ENCODE results near the gene GNB4.

GNB4 gene

DNA sequence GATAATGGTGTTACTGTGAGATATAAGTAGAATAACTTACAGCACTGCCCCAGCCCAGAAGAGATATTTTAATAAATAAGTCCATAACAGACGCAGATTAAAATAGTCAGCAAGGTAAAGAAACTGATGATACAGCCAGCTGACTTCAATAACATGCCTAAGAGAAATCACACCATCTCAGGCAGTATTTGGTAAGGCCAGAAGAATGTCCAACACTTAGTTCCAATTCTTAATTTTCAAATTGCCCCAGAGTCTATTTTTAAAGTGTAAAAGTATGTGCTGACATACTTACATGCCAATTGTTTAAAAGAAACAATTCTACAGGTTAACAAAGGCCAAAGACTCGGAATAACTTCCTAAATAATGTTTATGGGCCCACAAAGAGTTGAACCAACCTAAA is 1.6 kb downstream of the GNB4 start:
- TF ChIP-seq CTCF (IDR thresholded peaks at IDR 0.05; ENCODE audit: low read depth, low read length, missing control alignments), result no peak
- in situ Hi-C loops (cut with HindIII; ENCODE audit: low sequenced_read_pairs), result no loop called here
- peak overlapping the region; percentile 89 for H3K4me3 ChIP-seq (ENCODE audit: low read depth, low read length)
- no peak for DNase-seq (ENCODE audit: low read depth)

GRCh38 chr3:179447251-179447650 is 4.0 kb downstream of the GNB4 start:
- in situ Hi-C loops (cut with HindIII; ENCODE audit: low sequenced_read_pairs), result no loop called here
- no peak for TF ChIP-seq CTCF (IDR thresholded peaks at IDR 0.05; ENCODE audit: low read depth, low read length, missing control alignments)
- no peak overlapping the region for H3K4me3 ChIP-seq (ENCODE audit: low read depth, low read length)
- DNase-seq (ENCODE audit: low read depth), result no peak

DNA sequence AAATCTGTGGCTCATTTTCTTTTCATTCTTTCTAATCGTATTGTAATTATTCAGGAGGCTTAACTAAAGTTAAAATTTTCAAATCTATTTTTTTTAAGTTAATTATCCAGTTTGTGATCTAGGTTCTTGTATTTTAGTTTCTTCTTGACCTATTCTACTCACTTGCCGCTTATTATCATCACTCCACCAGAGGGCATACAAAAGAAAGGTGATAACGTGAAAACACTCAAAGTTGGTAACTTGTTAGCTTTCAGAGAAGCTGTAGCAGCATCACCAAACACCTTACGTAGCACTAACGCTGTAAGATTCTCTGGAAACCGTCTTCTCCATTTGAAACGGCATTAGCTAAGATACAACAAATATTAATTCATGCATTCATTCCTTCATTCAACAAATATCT is 4.8 kb downstream of the GNB4 start:
- peak; percentile 31 for TF ChIP-seq CTCF (IDR thresholded peaks at IDR 0.05; ENCODE audit: low read depth, low read length, missing control alignments)
- no peak overlapping the region for H3K4me3 ChIP-seq (ENCODE audit: low read depth, low read length)
- no peak for DNase-seq (ENCODE audit: low read depth)
- in situ Hi-C loops (cut with HindIII; ENCODE audit: low sequenced_read_pairs), result no loop called here

DNA sequence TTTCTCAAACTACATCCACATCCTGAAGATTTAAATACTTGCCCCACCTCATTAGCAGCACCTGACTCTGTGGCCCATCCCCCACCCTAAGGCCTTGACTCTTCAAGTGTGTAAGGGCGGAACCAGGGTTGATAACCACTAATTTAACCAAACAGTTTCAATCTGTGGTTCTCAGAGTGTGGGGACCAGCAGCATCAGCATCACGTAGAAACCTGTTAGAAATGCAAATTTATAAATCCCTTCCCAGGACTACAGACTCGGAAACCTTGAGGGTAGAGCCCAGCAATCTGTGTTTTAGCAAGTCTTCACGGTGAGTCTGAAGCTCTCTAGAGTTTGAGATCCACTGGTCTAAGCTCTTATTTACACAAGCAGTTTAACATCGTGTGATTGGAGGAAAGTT is 12.4 kb downstream of the GNB4 start:
- no peak overlapping the region for H3K4me3 ChIP-seq (ENCODE audit: low read depth, low read length)
- DNase-seq (ENCODE audit: low read depth), result no peak
- in situ Hi-C loops (cut with HindIII; ENCODE audit: low sequenced_read_pairs), result no loop called here
- TF ChIP-seq CTCF (IDR thresholded peaks at IDR 0.05; ENCODE audit: low read depth, low read length, missing control alignments), result no peak

DNA sequence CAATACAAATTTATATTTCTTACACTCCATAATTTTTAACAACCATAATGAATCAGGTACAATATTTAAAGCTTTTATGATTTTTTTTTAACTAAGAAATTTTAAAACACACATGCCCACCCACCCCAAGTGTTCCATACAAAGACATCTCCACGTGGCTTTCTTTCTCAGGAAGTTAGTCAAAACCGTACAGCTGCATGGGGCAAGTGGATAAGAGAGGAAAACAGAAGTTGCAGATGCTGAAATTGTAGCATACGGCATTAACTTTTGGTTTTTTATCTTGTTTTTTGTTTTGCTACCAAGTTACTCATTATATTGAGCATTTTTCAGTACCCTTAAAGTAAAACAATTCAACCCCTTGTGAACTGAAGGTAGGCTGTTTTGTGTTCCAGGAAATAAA is 14.8 kb downstream of the GNB4 start:
- H3K4me3 ChIP-seq (ENCODE audit: low read depth, low read length), result no peak overlapping the region
- no peak for TF ChIP-seq CTCF (IDR thresholded peaks at IDR 0.05; ENCODE audit: low read depth, low read length, missing control alignments)
- DNase-seq (ENCODE audit: low read depth), result no peak
- in situ Hi-C loops (cut with HindIII; ENCODE audit: low sequenced_read_pairs), result no loop called here

DNA sequence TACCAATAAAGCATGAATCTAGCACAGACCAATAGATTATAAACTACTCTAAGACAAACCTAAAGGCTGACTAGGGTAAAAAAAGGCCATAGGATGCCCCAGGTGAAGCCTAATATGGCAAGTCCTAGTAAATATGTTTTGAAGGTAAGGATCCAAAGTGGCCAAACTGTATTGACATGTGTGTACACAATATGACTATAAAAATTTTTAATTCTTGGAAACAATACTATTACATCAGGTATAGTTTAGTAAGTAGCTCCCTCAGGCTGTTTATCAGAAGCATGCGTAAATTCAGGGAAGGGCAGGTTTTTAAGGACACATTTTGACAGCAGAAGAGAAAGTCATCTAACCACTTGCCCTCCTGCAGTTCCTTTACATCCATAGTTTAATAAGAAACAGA is 18.8 kb downstream of the GNB4 start:
- no peak overlapping the region for H3K4me3 ChIP-seq (ENCODE audit: low read depth, low read length)
- no peak for DNase-seq (ENCODE audit: low read depth)
- TF ChIP-seq CTCF (IDR thresholded peaks at IDR 0.05; ENCODE audit: low read depth, low read length, missing control alignments), result no peak
- in situ Hi-C loops (cut with HindIII; ENCODE audit: low sequenced_read_pairs), result no loop called here

DNA sequence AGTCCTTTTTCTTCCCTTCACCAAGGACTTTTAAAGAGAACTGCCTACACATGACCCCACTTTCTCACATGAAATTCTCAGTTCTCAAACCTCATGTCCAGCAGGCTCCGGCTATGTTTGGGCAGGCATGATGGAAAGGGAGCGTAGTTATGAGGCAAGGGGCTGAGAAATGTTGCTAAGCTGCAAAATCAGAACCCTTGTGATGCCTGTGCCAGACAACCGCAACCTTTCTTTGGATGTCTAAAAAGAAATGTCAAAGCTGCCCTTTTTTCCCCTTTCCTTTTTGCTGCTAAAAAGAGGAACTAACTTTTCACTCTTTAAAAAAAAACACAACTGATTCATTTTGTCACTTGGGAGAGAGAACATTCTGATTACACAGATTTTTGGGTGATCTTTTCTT is 19.2 kb downstream of the GNB4 start:
- no peak for TF ChIP-seq CTCF (IDR thresholded peaks at IDR 0.05; ENCODE audit: low read depth, low read length, missing control alignments)
- H3K4me3 ChIP-seq (ENCODE audit: low read depth, low read length), result no peak overlapping the region
- no peak for DNase-seq (ENCODE audit: low read depth)
- in situ Hi-C loops (cut with HindIII; ENCODE audit: low sequenced_read_pairs), result no loop called here

Data from astrocyte of the cerebellum (primary cell).